OCI-LY3 (cell line): ENCODE data around the gene HYI.

ENCODE experiments used
- CTCF ChIP-seq: fragments of 200-600, 300-600 bp; sonication (generic); IDR thresholded peaks from 2 replicates; pipeline ENCODE4 v1.5.1; 2014; ENCODE audit warnings: antibody characterized with exemption, low read length, low read depth
- EZH2phosphoT487 ChIP-seq: fragments of 200-600 bp; shearing (Covaris generic); IDR thresholded peaks from 2 replicates; pipeline ENCODE4 v1.6.1; 2018; ENCODE audit warnings: antibody characterized with exemption, mixed run types, low read depth

- TF ChIP-seq CTCF (no peak), EZH2phosphoT487 (no peak)
Observed at GRCh38 chr1:43435146-43436145, 18.3 kb downstream of the HYI start.
